ENCODE data around the gene SCG2. TPM values are rescaled to one million over a fixed set of nuclear protein-coding genes. Genes with fewer than 3 reads are reported as not detected.
"Not testable (repeated sequence)": the region's sequence is repeated elsewhere in the genome, so short reads cannot be mapped to it uniquely, and the experiment has no call there.

The SCG2 gene
- polyA plus RNA-seq, 3 donors: 0.31 to 0.44 (median 0.36) TPM

- DNase-seq (ENCODE audit: low read depth in 3 of 3, low spot score in 2 of 3): peak; percentile 33 to 55 (median 55)
Measured at GRCh38 chr2:223613017-223613950, 11.1 kb upstream of the SCG2 start.

GRCh38 chr2:223612501-223612900 lies 10.3 kb upstream of the SCG2 start:
- no peak for DNase-seq (ENCODE audit: low read depth in 3 of 3, low spot score in 2 of 3)

GRCh38 chr2:223611061-223611460 lies 8.9 kb upstream of the SCG2 start:
- no peak for DNase-seq (ENCODE audit: low read depth in 3 of 3, low spot score in 2 of 3)

- no peak for DNase-seq (ENCODE audit: low read depth in 3 of 3, low spot score in 2 of 3)
Measured at GRCh38 chr2:223607476-223607875, 5.3 kb upstream of the SCG2 start.

- no peak for DNase-seq (ENCODE audit: low read depth in 3 of 3, low spot score in 2 of 3)
Measured at GRCh38 chr2:223606946-223607345, 4.8 kb upstream of the SCG2 start.

GRCh38 chr2:223604231-223604630 lies 2.1 kb upstream of the SCG2 start:
- no peak for DNase-seq (ENCODE audit: low read depth in 3 of 3, low spot score in 2 of 3)

- no peak for DNase-seq (ENCODE audit: low read depth in 3 of 3, low spot score in 2 of 3)
Measured at GRCh38 chr2:223602972-223603371, 811 bp upstream of the SCG2 start.

GRCh38 chr2:223601018-223601417 lies 1.1 kb downstream of the SCG2 start:
- no peak for DNase-seq (ENCODE audit: low read depth in 3 of 3, low spot score in 2 of 3)

- no peak for DNase-seq (ENCODE audit: low read depth in 3 of 3, low spot score in 2 of 3)
Measured at GRCh38 chr2:223599640-223600380, 2.4 kb downstream of the SCG2 start.

GRCh38 chr2:223598994-223599639 lies 3.0 kb downstream of the SCG2 start:
- DNase-seq (ENCODE audit: low read depth in 3 of 3, low spot score in 2 of 3): no peak

GRCh38 chr2:223597076-223597475 lies 5.1 kb downstream of the SCG2 start:
- no peak for DNase-seq (ENCODE audit: low read depth in 3 of 3, low spot score in 2 of 3)

GRCh38 chr2:223596208-223596607 lies 6.0 kb downstream of the SCG2 start:
- no peak for DNase-seq (ENCODE audit: low read depth in 3 of 3, low spot score in 2 of 3)

- no peak for DNase-seq (ENCODE audit: low read depth in 3 of 3, low spot score in 2 of 3)
Measured at GRCh38 chr2:223594831-223595230, 7.3 kb downstream of the SCG2 start.

- no peak for DNase-seq (ENCODE audit: low read depth in 3 of 3, low spot score in 2 of 3)
Measured at GRCh38 chr2:223594259-223594658, 7.9 kb downstream of the SCG2 start.

GRCh38 chr2:223592689-223593088 lies 9.5 kb downstream of the SCG2 start:
- DNase-seq (ENCODE audit: low read depth in 3 of 3, low spot score in 2 of 3): not testable (repeated sequence)

- no peak for DNase-seq (ENCODE audit: low read depth in 3 of 3, low spot score in 2 of 3)
Measured at GRCh38 chr2:223591596-223591995, 10.6 kb downstream of the SCG2 start.

GRCh38 chr2:223590964-223591363 lies 11.2 kb downstream of the SCG2 start:
- no peak for DNase-seq (ENCODE audit: low read depth in 3 of 3, low spot score in 2 of 3)

- DNase-seq (ENCODE audit: low read depth in 3 of 3, low spot score in 2 of 3): no peak
Measured at GRCh38 chr2:223589901-223590300, 12.3 kb downstream of the SCG2 start.

- no peak for DNase-seq (ENCODE audit: low read depth in 3 of 3, low spot score in 2 of 3)
Measured at GRCh38 chr2:223588251-223588650, 13.9 kb downstream of the SCG2 start.

GRCh38 chr2:223587301-223587700 lies 14.9 kb downstream of the SCG2 start:
- no peak for DNase-seq (ENCODE audit: low read depth in 3 of 3, low spot score in 2 of 3)

- DNase-seq (ENCODE audit: low read depth in 3 of 3, low spot score in 2 of 3): no peak
Measured at GRCh38 chr2:223586261-223586660, 15.9 kb downstream of the SCG2 start.

All from right renal cortex interstitium (tissue), 3 donors.